Measurements from ENCODE around the gene PODN.
A peak's percentile ranks its signal among the peaks of the same experiment; 100 is the strongest.

The PODN gene

GRCh38 chr1:53075206-53075605 is 13.2 kb downstream of the PODN start:
- H3K4me3 Mint-ChIP-seq: no peak overlapping the region
- peak overlapping the region; percentile 48 for H3K27ac Mint-ChIP-seq
- H3K27me3 Mint-ChIP-seq: no peaks in the 10 kb centered on the region
- DNase-seq: no peak
- H3K4me1 Mint-ChIP-seq (ENCODE audit: low read depth): no peaks in the 10 kb centered on the region
- no peaks in the 10 kb centered on the region for H3K36me3 Mint-ChIP-seq (ENCODE audit: low read depth)
- no peaks in the 10 kb centered on the region for H3K9me3 Mint-ChIP-seq

GRCh38 chr1:53075761-53076163 is 13.7 kb downstream of the PODN start:
- Mint-ChIP-seq H3K27ac (no peak overlapping the region), H3K36me3 (ENCODE audit: low read depth) (no peaks in the 10 kb centered on the region), H3K9me3 (no peaks in the 10 kb centered on the region), H3K27me3 (no peaks in the 10 kb centered on the region), H3K4me3 (no peak overlapping the region), H3K4me1 (ENCODE audit: low read depth) (no peaks in the 10 kb centered on the region)
- DNase-seq: no peak

GRCh38 chr1:53076165-53076564 is 14.2 kb downstream of the PODN start:
- Mint-ChIP-seq H3K9me3 (no peaks in the 10 kb centered on the region), H3K36me3 (ENCODE audit: low read depth) (no peaks in the 10 kb centered on the region), H3K27ac (no peak overlapping the region), H3K4me1 (ENCODE audit: low read depth) (no peaks in the 10 kb centered on the region), H3K4me3 (no peak overlapping the region), H3K27me3 (no peaks in the 10 kb centered on the region)
- no peak for DNase-seq

DNA sequence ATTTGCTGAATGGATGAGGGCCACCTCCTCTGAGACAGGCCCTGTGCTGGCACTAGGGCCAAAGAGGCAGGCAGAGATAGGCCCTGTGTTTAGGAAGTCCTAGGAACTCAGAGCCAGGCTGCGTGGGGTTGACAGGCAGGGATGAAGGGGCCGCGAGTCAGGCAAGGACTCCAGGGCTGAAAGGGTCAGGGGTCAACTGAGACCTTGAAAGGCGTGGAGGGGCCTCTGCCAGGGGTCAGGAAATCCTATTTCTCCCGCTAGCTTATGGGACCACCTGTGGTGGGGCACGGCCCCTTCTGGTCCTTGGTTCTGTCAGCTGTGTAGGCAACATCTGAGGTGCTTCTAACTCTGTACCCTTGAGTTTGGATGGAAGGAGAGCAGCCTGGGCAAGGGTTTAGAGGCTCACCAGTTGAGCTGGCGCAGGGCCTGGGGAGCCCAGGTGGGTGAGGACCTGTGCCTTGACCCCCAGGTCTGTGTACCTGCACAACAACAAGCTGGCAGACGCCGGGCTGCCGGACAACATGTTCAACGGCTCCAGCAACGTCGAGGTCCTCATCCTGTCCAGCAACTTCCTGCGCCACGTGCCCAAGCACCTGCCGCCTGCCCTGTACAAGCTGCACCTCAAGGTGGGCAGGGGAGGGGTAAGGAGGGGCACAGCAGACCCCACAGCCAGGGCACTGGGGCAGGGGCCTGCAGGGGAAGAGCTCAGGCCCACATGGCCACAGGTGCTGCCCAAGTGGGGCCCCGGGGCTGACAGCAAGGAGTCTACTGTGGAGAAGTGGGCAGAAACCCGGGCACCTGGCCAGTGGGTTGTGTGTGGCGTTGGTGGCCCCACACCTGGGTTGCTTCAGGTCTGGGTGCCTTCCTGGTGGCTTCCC is 14.9 kb downstream of the PODN start:
- Mint-ChIP-seq H3K27ac (no peak overlapping the region), H3K4me3 (no peak overlapping the region), H3K4me1 (ENCODE audit: low read depth) (no peaks in the 10 kb centered on the region), H3K27me3 (no peaks in the 10 kb centered on the region), H3K9me3 (no peaks in the 10 kb centered on the region), H3K36me3 (ENCODE audit: low read depth) (no peaks in the 10 kb centered on the region)
- no peak for DNase-seq

DNA sequence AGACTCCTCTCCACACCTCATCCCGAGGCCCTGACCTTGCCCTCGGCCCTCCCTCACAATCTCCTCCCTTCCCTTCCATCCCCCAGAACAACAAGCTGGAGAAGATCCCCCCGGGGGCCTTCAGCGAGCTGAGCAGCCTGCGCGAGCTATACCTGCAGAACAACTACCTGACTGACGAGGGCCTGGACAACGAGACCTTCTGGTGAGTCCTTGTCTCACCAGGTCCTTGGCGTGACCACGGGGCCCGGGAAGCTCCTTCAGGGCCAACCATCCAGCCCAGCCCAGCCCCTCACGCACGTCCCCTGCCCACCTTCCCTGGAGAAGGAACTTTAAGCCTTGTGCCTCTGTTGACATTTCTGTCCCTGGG is 15.6 kb downstream of the PODN start:
- no peaks in the 10 kb centered on the region for H3K27me3 Mint-ChIP-seq
- DNase-seq: no peak
- H3K36me3 Mint-ChIP-seq (ENCODE audit: low read depth): no peaks in the 10 kb centered on the region
- no peaks in the 10 kb centered on the region for H3K9me3 Mint-ChIP-seq
- no peak overlapping the region for H3K27ac Mint-ChIP-seq
- H3K4me3 Mint-ChIP-seq: no peak overlapping the region
- no peaks in the 10 kb centered on the region for H3K4me1 Mint-ChIP-seq (ENCODE audit: low read depth)

- no peaks in the 10 kb centered on the region for H3K27me3 Mint-ChIP-seq
- H3K4me3 Mint-ChIP-seq: no peak overlapping the region
- no peak overlapping the region for H3K27ac Mint-ChIP-seq
- DNase-seq: no peak
- no peaks in the 10 kb centered on the region for H3K4me1 Mint-ChIP-seq (ENCODE audit: low read depth)
- H3K9me3 Mint-ChIP-seq: no peaks in the 10 kb centered on the region
- no peaks in the 10 kb centered on the region for H3K36me3 Mint-ChIP-seq (ENCODE audit: low read depth)
Observed at GRCh38 chr1:53078333-53079101, 16.5 kb downstream of the PODN start.

GRCh38 chr1:53079251-53079650 is 17.2 kb downstream of the PODN start:
- Mint-ChIP-seq H3K4me1 (ENCODE audit: low read depth) (no peaks in the 10 kb centered on the region), H3K9me3 (no peaks in the 10 kb centered on the region), H3K27ac (no peak overlapping the region), H3K27me3 (no peaks in the 10 kb centered on the region), H3K36me3 (ENCODE audit: low read depth) (no peaks in the 10 kb centered on the region), H3K4me3 (no peak overlapping the region)
- no peak for DNase-seq

DNA sequence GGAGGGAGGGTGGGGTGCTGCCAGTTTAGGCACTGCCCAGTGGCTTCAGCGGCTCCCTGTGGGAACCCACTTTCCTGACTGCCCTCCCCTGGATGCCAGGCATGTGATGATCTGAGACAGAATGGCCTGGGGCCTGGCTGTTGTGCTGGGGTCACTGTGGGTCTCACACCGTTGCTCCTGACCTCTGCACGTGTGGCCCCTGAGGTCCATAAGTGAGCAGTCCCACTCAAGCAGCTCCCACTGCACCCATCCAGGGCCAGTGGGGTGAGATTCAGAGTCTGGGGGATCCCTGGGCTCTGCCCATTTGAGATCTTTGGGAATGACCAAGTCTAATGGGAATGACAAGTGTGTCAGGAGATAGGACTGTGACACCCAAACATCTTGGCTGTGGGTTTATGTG is 18.0 kb downstream of the PODN start:
- Mint-ChIP-seq H3K27ac (no peak overlapping the region), H3K27me3 (no peaks in the 10 kb centered on the region), H3K36me3 (ENCODE audit: low read depth) (no peaks in the 10 kb centered on the region), H3K9me3 (no peaks in the 10 kb centered on the region), H3K4me1 (ENCODE audit: low read depth) (no peaks in the 10 kb centered on the region), H3K4me3 (no peak overlapping the region)
- DNase-seq: no peak

- H3K4me3 Mint-ChIP-seq: no peak overlapping the region
- no peak overlapping the region for H3K27ac Mint-ChIP-seq
- H3K27me3 Mint-ChIP-seq: no peaks in the 10 kb centered on the region
- no peaks in the 10 kb centered on the region for H3K9me3 Mint-ChIP-seq
- H3K4me1 Mint-ChIP-seq (ENCODE audit: low read depth): no peaks in the 10 kb centered on the region
- no peak for DNase-seq
- no peaks in the 10 kb centered on the region for H3K36me3 Mint-ChIP-seq (ENCODE audit: low read depth)
Observed at GRCh38 chr1:53080769-53081168, 18.8 kb downstream of the PODN start.

DNA sequence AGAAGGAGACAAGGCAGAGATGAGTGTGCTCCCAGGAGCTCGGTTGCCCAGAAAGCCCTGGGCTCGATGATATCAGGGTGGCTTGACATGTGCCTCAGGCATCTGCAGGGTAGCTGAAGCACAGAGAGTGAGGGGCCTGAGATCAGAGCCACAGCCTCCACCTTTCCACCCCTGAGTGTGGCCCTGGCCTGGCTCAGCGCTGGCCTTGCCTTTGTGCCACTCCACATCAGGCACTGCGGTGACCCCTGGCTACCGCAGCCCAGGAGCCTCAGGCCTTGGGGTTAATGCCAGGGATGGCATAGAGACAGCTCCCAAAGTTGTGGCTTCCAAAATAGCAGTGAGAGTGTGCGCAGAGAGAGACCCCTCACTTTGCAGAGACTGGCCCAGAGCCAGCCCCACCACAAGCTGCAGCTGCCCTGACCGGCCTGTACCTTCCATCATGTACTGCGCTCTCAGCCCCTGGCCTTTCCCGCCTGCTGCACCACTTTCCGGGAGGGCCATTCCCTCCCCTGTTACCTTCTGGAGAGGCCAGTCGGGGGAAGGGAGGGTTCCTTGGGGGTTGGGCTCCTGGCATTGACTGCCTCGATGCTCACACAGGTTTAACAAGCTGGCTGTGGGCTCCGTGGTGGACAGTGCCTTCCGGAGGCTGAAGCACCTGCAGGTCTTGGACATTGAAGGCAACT is 19.5 kb downstream of the PODN start:
- Mint-ChIP-seq H3K9me3 (no peaks in the 10 kb centered on the region), H3K27me3 (no peaks in the 10 kb centered on the region), H3K4me1 (ENCODE audit: low read depth) (no peaks in the 10 kb centered on the region), H3K4me3 (no peak overlapping the region), H3K36me3 (ENCODE audit: low read depth) (no peaks in the 10 kb centered on the region), H3K27ac (no peak overlapping the region)
- DNase-seq: no peak

GRCh38 chr1:53082826-53083455 is 20.9 kb downstream of the PODN start:
- no peak for DNase-seq
- H3K4me1 Mint-ChIP-seq (ENCODE audit: low read depth): no peaks in the 10 kb centered on the region
- no peak overlapping the region for H3K27ac Mint-ChIP-seq
- H3K4me3 Mint-ChIP-seq: no peak overlapping the region
- no peaks in the 10 kb centered on the region for H3K36me3 Mint-ChIP-seq (ENCODE audit: low read depth)
- H3K9me3 Mint-ChIP-seq: no peaks in the 10 kb centered on the region
- H3K27me3 Mint-ChIP-seq: no peaks in the 10 kb centered on the region

- no peak overlapping the region for H3K27ac Mint-ChIP-seq
- H3K4me1 Mint-ChIP-seq (ENCODE audit: low read depth): no peaks in the 10 kb centered on the region
- no peak for DNase-seq
- no peak overlapping the region for H3K4me3 Mint-ChIP-seq
- no peaks in the 10 kb centered on the region for H3K27me3 Mint-ChIP-seq
- H3K36me3 Mint-ChIP-seq (ENCODE audit: low read depth): no peaks in the 10 kb centered on the region
- H3K9me3 Mint-ChIP-seq: no peaks in the 10 kb centered on the region
Observed at GRCh38 chr1:53083636-53084588, 21.9 kb downstream of the PODN start.

GRCh38 chr1:53084589-53084971 is 22.6 kb downstream of the PODN start:
- Mint-ChIP-seq H3K36me3 (ENCODE audit: low read depth) (no peaks in the 10 kb centered on the region), H3K27me3 (no peaks in the 10 kb centered on the region), H3K4me1 (ENCODE audit: low read depth) (no peaks in the 10 kb centered on the region), H3K9me3 (no peaks in the 10 kb centered on the region), H3K4me3 (no peak overlapping the region), H3K27ac (no peak overlapping the region)
- DNase-seq: no peak

- DNase-seq: no peak
- Mint-ChIP-seq H3K9me3 (no peaks in the 10 kb centered on the region), H3K4me3 (no peak overlapping the region), H3K36me3 (ENCODE audit: low read depth) (no peaks in the 10 kb centered on the region), H3K27ac (no peak overlapping the region), H3K4me1 (ENCODE audit: low read depth) (no peaks in the 10 kb centered on the region), H3K27me3 (no peaks in the 10 kb centered on the region)
Observed at GRCh38 chr1:53085405-53085804, 23.4 kb downstream of the PODN start.
